VCaP (cell line): ENCODE measurements around the gene RASGRP2.
"Not testable (repeated sequence)": the region's sequence is repeated elsewhere in the genome, so short reads cannot be mapped to it uniquely, and the experiment has no call there.

Experiments used
- H3K27ac ChIP-seq: fragments of 450-650 bp; 2 replicates; pipeline ENCODE4 v1.5.1; 2017
- CTCF ChIP-seq: fragments of 450-650 bp; conservative IDR thresholded peaks from 2 replicates; pipeline ENCODE4 v1.5.1; 2017; ENCODE audit warnings: mild to moderate bottlenecking, moderate library complexity

Gene RASGRP2

GRCh38 chr11:64713016-64713707 lies 30.8 kb downstream of the RASGRP2 start:
- TF ChIP-seq CTCF, result no peak; the same call in none of the 2 replicates
- peak overlapping the region; percentile 65 for H3K27ac ChIP-seq

GRCh38 chr11:64712430-64713015 lies 31.4 kb downstream of the RASGRP2 start:
- no peak for TF ChIP-seq CTCF
- H3K27ac ChIP-seq, result no peak overlapping the region

GRCh38 chr11:64711956-64712362 lies 32.0 kb downstream of the RASGRP2 start:
- H3K27ac ChIP-seq, result no peak overlapping the region
- no peak for TF ChIP-seq CTCF

GRCh38 chr11:64711138-64711955 lies 32.6 kb downstream of the RASGRP2 start:
- no peak for TF ChIP-seq CTCF
- no peak overlapping the region for H3K27ac ChIP-seq

GRCh38 chr11:64710418-64711137 lies 33.4 kb downstream of the RASGRP2 start:
- no peak overlapping the region for H3K27ac ChIP-seq
- TF ChIP-seq CTCF, result no peak

GRCh38 chr11:64705501-64705900 lies 38.4 kb downstream of the RASGRP2 start:
- no peak for TF ChIP-seq CTCF
- H3K27ac ChIP-seq, result no peak overlapping the region

- TF ChIP-seq CTCF, result no peak
- no peak overlapping the region for H3K27ac ChIP-seq
Measured at GRCh38 chr11:64703048-64703447, 40.9 kb downstream of the RASGRP2 start.

GRCh38 chr11:64701956-64702355 lies 42.0 kb downstream of the RASGRP2 start:
- not testable (repeated sequence) for H3K27ac ChIP-seq
